Umbilical cord (tissue), 2 donors: ENCODE measurements around the gene SEMA5A. TPM values are rescaled to one million over a fixed set of nuclear protein-coding genes. Genes with fewer than 3 reads are reported as not detected.

Experiments used
- DNase-seq: peaks from one replicate; pipeline ENCODE4 v3.0.0-alpha.2; 2015; ENCODE audit warnings: low spot score
- total RNA-seq: library from RNA; depleted of rRNA; stranded (reverse); fragments of >200 nt; gene quantifications from one replicate; pipeline ENCODE4 v1.2.3, GENCODE V29; 2014; ENCODE audit warnings: low replicate concordance; ENCODE audit not compliant: insufficient read depth

SEMA5A gene
- total RNA-seq, 1 donor from 2014 or later, result 24.8 TPM

- no peak for DNase-seq
Observed at GRCh38 chr5:9479361-9479760, 66.5 kb downstream of the SEMA5A start.

- DNase-seq, result no peak
Observed at GRCh38 chr5:9477537-9477936, 68.3 kb downstream of the SEMA5A start.

GRCh38 chr5:9474219-9475002, 71.5 kb downstream of the SEMA5A start:
- peak; percentile 17 for DNase-seq

GRCh38 chr5:9473624-9474023, 72.3 kb downstream of the SEMA5A start:
- peak; percentile 10 for DNase-seq

DNA sequence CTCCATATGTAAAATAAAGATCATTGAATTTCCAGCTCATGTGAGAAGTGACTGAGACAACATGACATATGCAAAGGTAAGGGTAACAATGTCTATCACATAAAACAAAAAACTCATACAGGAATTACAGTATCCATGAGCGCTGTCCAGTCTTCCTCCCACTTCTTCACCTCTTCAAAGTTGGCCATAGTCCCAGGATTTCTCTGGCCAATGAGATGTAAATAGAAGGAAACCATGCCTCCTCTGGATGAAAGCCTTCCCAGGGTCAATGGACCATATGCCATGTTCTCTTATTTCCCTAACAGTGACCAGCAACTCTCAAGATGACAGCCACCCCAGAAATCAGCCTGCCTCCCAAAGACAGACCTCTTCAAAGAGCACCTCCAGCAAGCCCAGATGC, 75.5 kb downstream of the SEMA5A start:
- DNase-seq, result no peak

DNA sequence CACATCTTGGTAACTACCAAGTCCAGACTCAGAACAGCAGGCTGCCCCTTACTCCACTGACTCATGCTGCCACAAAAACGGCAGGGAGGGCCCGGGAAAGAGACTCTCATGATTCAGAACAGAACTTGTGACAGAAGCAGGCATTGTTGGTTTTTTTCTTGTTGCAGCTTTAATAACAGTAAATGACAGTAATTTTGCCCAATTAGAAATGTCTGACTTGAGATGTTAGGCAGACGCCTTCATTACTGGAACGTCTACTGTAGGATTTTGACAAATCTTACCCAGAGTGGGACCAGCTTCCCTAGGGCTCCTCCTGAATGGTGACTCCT, 77.9 kb downstream of the SEMA5A start:
- peak; percentile 79 for DNase-seq

DNA sequence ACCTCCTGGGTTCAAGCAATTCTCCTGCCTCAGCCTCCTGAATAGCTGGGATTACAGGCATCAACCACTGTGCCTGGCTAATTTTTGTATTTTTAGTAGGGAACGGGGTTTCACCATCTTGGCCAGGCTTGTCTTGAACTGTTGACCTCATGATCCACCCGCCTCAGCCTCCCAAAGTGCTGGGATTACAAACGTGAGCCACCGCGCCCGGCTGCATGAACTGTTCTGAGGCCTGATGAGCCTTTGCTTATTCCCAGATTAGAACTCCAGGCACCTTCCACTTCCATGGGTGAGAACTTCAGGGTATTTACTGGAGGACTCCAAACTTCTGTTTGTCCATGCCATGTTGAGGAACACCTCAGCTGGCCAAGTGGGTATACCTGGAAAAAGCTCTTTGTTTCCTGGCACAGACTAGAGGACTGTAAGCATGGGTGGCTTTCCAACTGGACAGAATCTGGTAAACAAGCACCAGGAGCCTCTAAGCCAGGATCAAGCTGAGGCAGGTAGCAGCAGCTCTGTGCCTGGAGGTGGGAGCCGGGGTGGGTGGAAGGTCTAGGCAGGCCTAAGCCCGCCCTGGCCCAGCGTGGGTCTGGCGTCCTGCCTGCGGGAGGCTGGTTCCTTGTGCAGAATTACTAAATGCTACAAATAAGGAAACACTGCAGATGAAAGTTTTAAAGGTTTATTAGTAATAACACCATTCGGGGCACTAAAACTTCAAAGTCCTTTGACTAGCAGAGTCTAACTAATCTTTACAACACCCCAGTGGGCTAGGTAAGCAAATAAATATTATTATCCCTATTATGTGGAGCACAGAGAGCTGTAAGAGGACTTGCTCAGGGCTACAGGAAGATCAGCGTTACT, 78.4 kb downstream of the SEMA5A start:
- peak; percentile 60 for DNase-seq

DNA sequence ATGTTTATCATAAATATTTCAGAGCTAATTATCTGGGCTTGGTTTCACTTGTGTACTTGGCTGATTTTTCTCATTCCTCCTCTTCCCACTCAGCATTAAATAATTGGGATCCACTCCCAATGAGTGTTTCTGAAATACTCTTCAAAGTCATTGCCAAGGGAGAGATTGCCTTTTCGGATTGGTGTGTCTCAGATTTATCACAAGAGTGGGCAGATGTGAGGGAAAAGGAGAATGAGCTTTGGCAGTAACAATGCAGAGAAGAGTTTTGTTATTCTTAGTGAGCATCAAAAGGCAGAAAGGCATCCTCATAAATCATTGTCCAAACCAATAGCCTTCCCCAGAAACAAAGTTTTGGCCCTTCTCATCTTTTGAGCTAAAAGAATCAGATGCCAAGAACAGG, 79.2 kb downstream of the SEMA5A start:
- no peak for DNase-seq

DNA sequence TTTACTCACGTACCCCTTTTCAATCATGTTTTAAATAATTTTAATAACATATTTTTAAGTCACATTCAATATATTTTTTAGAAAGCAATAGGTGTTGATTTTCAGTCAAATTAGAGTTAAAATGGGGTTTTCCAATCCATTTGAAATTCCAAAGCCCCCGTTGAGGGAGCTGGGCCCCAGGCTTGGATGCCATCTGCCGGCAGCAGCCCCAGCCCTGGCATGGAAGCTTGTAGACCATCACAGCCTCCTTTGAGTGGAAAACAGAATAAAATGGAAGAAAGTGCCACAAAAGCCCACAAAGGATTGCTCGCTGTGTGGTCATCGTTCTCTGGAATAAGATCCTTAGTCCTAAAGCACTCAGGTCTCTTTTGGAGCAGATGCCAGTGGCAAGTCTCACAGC, 81.4 kb downstream of the SEMA5A start:
- no peak for DNase-seq

DNA sequence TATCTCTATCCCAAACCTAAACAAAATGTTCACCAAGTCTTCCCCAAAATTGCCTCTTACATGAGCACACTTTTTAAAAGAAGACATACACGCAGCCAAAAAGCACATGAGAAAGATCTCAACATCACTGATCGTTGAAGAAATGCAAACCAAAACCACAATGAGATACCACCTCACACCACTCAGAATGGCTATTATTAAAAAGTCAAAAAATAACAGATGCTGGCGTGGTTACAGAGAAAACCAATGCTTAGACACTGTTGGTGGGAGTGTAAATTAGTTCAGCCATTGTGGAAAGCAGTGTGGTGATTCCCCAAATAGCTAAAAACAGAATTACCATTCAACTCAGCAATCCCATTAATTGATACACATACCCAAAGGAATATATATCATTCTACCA, 83.8 kb downstream of the SEMA5A start:
- DNase-seq, result no peak

DNA sequence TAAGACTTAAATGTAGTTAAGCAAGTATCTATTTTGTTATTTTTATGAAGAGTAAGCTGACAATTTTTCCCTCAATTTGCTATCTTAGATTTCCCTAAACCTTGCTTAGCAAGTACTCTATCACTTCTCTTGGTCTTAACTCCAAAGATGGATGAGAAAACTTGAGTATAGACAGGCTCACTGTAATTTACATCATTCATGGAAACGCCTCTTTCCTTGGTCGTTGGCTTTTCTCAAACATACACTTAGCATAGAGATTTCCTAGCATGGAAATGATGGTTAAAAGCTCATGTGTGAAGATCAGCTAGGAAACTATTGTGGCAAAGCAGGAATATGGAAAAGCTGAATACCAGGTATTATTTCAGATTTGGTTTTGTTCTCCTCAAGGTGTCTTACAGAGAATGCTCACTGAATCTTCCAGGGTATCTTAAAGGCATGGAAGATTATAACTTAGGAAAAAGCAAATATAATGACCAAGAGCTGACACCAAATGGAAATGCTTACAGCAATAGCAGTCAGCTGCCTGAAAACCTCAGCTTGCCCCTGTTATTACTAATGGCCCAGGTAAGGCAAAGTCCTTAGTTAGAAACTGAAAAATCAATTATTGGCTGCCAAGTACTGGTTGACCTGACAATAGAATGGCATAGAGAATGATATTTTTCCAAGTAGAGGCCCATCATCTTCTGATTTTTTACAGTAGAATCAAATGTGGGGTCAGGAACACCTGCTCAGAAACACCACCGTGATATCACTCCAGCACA, 84.8 kb downstream of the SEMA5A start:
- no peak for DNase-seq

- DNase-seq, result no peak
Observed at GRCh38 chr5:9456435-9457042, 89.3 kb downstream of the SEMA5A start.

- no peak for DNase-seq
Observed at GRCh38 chr5:9455826-9456434, 89.9 kb downstream of the SEMA5A start.

DNA sequence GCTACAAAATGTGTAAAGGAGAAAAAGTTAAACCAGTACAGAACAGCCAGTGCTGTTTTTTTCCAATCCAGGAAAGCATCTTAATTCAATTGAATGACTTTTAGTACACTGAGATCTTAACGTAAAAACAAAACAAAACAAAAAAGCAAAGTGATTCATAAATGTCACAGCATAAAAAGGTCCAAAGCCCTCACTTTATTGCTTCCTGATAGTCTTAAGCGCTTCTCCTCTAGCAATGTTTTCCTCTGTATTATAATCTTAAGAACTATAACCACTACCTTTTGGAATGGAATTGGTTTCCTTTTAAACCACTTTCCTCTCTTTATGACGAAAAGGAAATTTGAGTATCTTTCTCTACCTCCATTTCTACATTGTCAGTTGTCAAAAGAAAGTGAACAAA, 91.4 kb downstream of the SEMA5A start:
- DNase-seq, result no peak

GRCh38 chr5:9454012-9454481, 91.8 kb downstream of the SEMA5A start:
- no peak for DNase-seq

GRCh38 chr5:9453480-9454011, 92.3 kb downstream of the SEMA5A start:
- DNase-seq, result no peak

GRCh38 chr5:9452181-9452580, 93.7 kb downstream of the SEMA5A start:
- no peak for DNase-seq

DNA sequence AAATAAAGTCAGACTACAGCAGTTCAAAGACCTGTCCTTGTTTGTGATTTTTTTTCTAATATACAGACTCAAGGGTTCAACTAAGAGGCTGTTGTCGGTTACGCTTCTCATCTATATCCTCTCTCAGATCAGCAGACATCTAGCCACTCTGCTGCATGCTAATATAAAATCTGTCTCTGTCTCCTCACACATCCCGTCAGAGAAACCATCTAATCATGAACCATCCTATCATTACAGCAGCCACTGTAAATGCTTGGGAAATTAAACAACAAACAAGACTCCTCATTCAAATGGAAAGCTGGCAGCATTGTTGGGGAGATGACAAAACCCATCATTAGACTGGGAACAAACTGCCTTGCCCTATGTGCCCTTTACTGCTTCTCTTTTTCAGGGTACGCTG, 94.8 kb downstream of the SEMA5A start:
- no peak for DNase-seq

DNA sequence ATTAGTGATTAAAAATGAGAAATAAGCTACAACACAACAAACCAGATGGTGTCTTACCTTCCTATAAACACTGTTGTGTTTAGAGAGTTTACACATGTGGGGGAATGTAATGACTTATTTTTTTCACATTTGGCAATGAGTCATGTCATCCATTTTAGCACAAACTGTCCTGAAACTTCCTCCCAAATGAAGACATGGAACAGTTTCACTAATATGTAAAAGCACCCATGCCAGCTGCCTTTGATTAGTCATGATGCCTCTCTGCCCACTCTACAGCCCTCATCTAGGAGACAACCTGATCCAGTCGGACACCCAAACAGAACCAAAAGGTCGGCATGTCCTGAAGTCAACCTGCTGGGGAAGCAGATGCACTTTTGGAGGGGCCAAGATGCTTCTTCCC, 98.2 kb downstream of the SEMA5A start:
- no peak for DNase-seq

- DNase-seq, result no peak
Observed at GRCh38 chr5:9445826-9446388, 100.0 kb downstream of the SEMA5A start.

- no peak for DNase-seq
Observed at GRCh38 chr5:9444346-9444745, 101.5 kb downstream of the SEMA5A start.
